ENCODE results near the gene FSTL4. TPM values are rescaled to one million over a fixed set of nuclear protein-coding genes. Genes with fewer than 3 reads are reported as not detected.
A peak's percentile ranks its signal among the peaks of the same experiment; 100 is the strongest.

Gene FSTL4
- total RNA-seq, 1 donor from 2014 or later: 11.3 TPM

GRCh38 chr5:133611357-133612248 lies 738 bp downstream of the FSTL4 start:
- Mint-ChIP-seq H3K27ac (no peak overlapping the region), H3K36me3 (no peaks in the 10 kb centered on the region), H3K4me1 (ENCODE audit: unreplicated experiment) (peaks cover 6% of the 10 kb centered on the region), H3K9me3 (no peaks in the 10 kb centered on the region), H3K27me3 (peaks cover 78% of the 10 kb centered on the region), H3K4me3 (peak overlapping the region; percentile 85)
- DNase-seq (ENCODE audit: extremely low spot score, unreplicated experiment): no peak
- TF ChIP-seq, protein P1, sequence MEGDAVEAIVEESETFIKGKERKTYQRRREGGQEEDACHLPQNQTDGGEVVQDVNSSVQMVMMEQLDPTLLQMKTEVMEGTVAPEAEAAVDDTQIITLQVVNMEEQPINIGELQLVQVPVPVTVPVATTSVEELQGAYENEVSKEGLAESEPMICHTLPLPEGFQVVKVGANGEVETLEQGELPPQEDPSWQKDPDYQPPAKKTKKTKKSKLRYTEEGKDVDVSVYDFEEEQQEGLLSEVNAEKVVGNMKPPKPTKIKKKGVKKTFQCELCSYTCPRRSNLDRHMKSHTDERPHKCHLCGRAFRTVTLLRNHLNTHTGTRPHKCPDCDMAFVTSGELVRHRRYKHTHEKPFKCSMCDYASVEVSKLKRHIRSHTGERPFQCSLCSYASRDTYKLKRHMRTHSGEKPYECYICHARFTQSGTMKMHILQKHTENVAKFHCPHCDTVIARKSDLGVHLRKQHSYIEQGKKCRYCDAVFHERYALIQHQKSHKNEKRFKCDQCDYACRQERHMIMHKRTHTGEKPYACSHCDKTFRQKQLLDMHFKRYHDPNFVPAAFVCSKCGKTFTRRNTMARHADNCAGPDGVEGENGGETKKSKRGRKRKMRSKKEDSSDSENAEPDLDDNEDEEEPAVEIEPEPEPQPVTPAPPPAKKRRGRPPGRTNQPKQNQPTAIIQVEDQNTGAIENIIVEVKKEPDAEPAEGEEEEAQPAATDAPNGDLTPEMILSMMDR (conservative IDR thresholded peaks at IDR 0.05): no peak

- Mint-ChIP-seq H3K9me3 (no peaks in the 10 kb centered on the region), H3K36me3 (no peaks in the 10 kb centered on the region), H3K27me3 (peaks cover 71% of the 10 kb centered on the region), H3K4me1 (ENCODE audit: unreplicated experiment) (peaks cover 6% of the 10 kb centered on the region), H3K27ac (no peak overlapping the region), H3K4me3 (peak overlapping the region; percentile 88)
- peak; percentile 80 for DNase-seq (ENCODE audit: extremely low spot score, unreplicated experiment)
- TF ChIP-seq, protein P1 (conservative IDR thresholded peaks at IDR 0.05): peak; percentile 71
These were observed 1.6 kb downstream of the FSTL4 start for GRCh38 chr5:133610489-133611356.

DNA sequence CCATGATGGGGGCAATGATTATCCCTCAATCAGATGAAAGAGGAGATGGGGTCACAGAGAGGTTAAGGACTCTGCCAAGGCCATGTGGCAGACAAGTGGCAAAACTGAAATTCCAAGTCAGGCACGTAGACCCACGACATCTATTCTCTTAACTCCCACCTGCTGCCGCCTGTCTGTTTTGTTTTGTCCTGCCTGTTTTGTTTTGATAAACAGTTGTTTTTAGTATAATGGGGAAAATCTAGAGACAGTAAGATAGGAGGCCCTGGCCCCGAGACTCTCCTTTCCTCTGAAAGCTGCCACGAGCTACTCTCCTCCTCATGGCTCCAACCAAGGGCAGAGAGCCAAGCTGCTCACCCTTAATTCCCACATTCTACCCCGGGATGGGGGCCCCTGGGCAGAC lies 4.9 kb downstream of the FSTL4 start:
- H3K27ac Mint-ChIP-seq: no peak overlapping the region
- peaks cover 57% of the 10 kb centered on the region for H3K27me3 Mint-ChIP-seq
- DNase-seq (ENCODE audit: extremely low spot score, unreplicated experiment): no peak
- no peak overlapping the region for H3K4me3 Mint-ChIP-seq
- no peaks in the 10 kb centered on the region for H3K36me3 Mint-ChIP-seq
- H3K9me3 Mint-ChIP-seq: no peaks in the 10 kb centered on the region
- TF ChIP-seq, protein P1 (conservative IDR thresholded peaks at IDR 0.05): no peak
- H3K4me1 Mint-ChIP-seq (ENCODE audit: unreplicated experiment): peaks cover 6% of the 10 kb centered on the region

- no peak overlapping the region for H3K27ac Mint-ChIP-seq
- TF ChIP-seq, protein P1 (conservative IDR thresholded peaks at IDR 0.05): no peak
- H3K27me3 Mint-ChIP-seq: peaks cover 57% of the 10 kb centered on the region
- no peak for DNase-seq (ENCODE audit: extremely low spot score, unreplicated experiment)
- H3K4me1 Mint-ChIP-seq (ENCODE audit: unreplicated experiment): peaks cover 6% of the 10 kb centered on the region
- H3K4me3 Mint-ChIP-seq: no peak overlapping the region
- no peaks in the 10 kb centered on the region for H3K9me3 Mint-ChIP-seq
- H3K36me3 Mint-ChIP-seq: no peaks in the 10 kb centered on the region
These were observed 5.5 kb downstream of the FSTL4 start for GRCh38 chr5:133606835-133607234.

DNA sequence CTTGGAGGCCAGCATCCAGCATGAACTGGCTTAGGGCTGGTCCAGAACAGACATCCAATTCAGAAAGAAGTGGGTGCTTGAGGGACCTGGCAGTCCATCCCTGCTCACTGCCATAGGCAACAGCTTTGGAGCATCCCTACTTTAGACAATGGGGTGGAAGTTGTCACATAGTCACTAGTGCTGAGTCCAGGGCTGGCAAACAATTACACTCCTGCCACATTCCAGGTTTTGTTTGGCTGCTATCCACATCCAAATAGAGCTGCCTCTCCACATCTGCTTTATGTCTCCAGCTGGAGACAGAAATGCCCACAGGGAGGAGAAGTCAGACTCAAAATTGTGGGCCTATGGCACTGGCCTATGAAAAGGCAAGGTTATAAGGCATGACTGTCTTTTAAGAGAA lies 7.0 kb downstream of the FSTL4 start:
- TF ChIP-seq, protein P1 (conservative IDR thresholded peaks at IDR 0.05): no peak
- Mint-ChIP-seq H3K4me1 (ENCODE audit: unreplicated experiment) (no peaks in the 10 kb centered on the region), H3K4me3 (no peak overlapping the region), H3K27ac (no peak overlapping the region), H3K27me3 (peaks cover 51% of the 10 kb centered on the region), H3K36me3 (peaks cover 4% of the 10 kb centered on the region), H3K9me3 (no peaks in the 10 kb centered on the region)
- DNase-seq (ENCODE audit: extremely low spot score, unreplicated experiment): no peak

All from type B pancreatic cell (in vitro differentiated cells).